ENCODE data around the gene CACNG1.

The CACNG1 gene
- 0 reads per million in 9 experiments for total RNA-seq

GRCh38 chr17:67044016-67044772 lies at the start of gene CACNG1:
CACNG1 (plus strand) TSS chr17:67044554; CDS start chr17:67044661, 107 bp downstream.
- H3K4me1 Mint-ChIP-seq (ENCODE audit: low read depth in 2 of 2): peaks cover 0 to 3% of the 10 kb centered on the region in 2 donors
- ATAC-seq (replicated peaks) (no peak), DNase-seq (no peak)
- no peaks in the 10 kb centered on the region for H3K36me3 Mint-ChIP-seq (ENCODE audit: insufficient read depth)
- peaks cover 3 to 15% of the 10 kb centered on the region in 2 donors for H3K9me3 Mint-ChIP-seq
- no peak within 1 kb of the TSS for H3K27ac Mint-ChIP-seq
- H3K27me3 Mint-ChIP-seq: peaks cover 0 to 11% of the 10 kb centered on the region in 2 donors
- H3K4me3 Mint-ChIP-seq: no peak within 1 kb of the TSS

- H3K27me3 Mint-ChIP-seq: peaks cover 49 to 87% of the 10 kb centered on the region in 2 donors
- no peak overlapping the region for H3K27ac Mint-ChIP-seq
- ATAC-seq (replicated peaks): no peak
- DNase-seq: no peak
- no peak overlapping the region for H3K4me3 Mint-ChIP-seq
- H3K36me3 Mint-ChIP-seq (ENCODE audit: insufficient read depth): no peaks in the 10 kb centered on the region
- no peaks in the 10 kb centered on the region for H3K4me1 Mint-ChIP-seq (ENCODE audit: low read depth in 2 of 2)
- H3K9me3 Mint-ChIP-seq: no peaks in the 10 kb centered on the region
Observed at GRCh38 chr17:66994930-66995535, 49.3 kb upstream of the CACNG1 start.

DNA sequence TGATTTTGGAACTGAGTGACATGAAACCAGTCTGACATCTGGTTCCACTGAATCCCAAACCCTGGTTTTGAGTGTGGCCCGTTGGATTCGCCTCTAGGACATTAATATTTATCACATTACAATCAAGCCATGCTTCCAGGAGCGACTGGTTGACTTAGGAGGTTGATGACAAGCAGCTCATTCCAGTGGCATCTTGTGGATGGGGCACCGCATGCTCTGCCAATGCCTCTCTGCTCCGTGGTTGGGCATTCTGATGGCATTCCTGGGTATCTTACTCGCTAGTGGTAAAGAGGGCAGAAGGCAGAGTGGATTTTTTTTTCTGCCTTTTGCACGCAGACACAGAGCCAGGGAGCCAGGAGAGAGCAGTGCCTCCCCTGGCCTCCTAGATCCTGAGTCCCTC lies 48.4 kb upstream of the CACNG1 start:
- H3K9me3 Mint-ChIP-seq: no peaks in the 10 kb centered on the region
- ATAC-seq (replicated peaks): no peak
- H3K36me3 Mint-ChIP-seq (ENCODE audit: insufficient read depth): no peaks in the 10 kb centered on the region
- peaks cover 49 to 91% of the 10 kb centered on the region in 2 donors for H3K27me3 Mint-ChIP-seq
- H3K4me3 Mint-ChIP-seq: no peak overlapping the region
- H3K27ac Mint-ChIP-seq: no peak overlapping the region
- DNase-seq: no peak
- H3K4me1 Mint-ChIP-seq (ENCODE audit: low read depth in 2 of 2): no peaks in the 10 kb centered on the region

DNA sequence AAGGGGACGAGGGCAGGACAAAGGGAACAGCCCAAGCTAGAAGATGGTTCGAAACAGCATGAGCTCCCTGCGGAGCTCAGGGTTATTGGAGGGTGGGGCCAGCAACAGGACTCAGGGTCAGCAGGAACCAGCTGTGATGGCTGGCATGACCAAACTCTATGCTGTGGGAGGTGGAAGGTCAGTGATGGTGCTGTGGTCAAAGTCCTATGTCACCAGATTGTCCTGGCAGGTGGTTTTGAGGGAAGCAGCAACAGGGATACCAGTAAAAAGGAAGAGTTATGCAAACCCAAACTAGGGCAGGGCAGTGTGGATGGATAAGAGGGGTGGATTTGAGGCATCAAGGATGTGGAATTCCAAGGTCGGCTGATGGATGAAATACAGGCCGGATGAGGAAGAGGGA lies 47.4 kb upstream of the CACNG1 start:
- DNase-seq (no peak), ATAC-seq (replicated peaks) (no peak)
- H3K27me3 Mint-ChIP-seq: peaks cover 52 to 91% of the 10 kb centered on the region in 2 donors
- H3K4me3 Mint-ChIP-seq: no peak overlapping the region
- H3K36me3 Mint-ChIP-seq (ENCODE audit: insufficient read depth): no peaks in the 10 kb centered on the region
- no peaks in the 10 kb centered on the region for H3K4me1 Mint-ChIP-seq (ENCODE audit: low read depth in 2 of 2)
- H3K27ac Mint-ChIP-seq: no peak overlapping the region
- peaks cover 0 to 2% of the 10 kb centered on the region in 2 donors for H3K9me3 Mint-ChIP-seq

GRCh38 chr17:67003231-67003630 lies 41.1 kb upstream of the CACNG1 start:
- ATAC-seq (replicated peaks) (no peak), DNase-seq (no peak)
- H3K36me3 Mint-ChIP-seq (ENCODE audit: insufficient read depth): no peaks in the 10 kb centered on the region
- H3K27ac Mint-ChIP-seq: no peak overlapping the region
- no peak overlapping the region for H3K4me3 Mint-ChIP-seq
- no peaks in the 10 kb centered on the region for H3K4me1 Mint-ChIP-seq (ENCODE audit: low read depth in 2 of 2)
- H3K27me3 Mint-ChIP-seq: peaks cover 48 to 93% of the 10 kb centered on the region in 2 donors
- peaks cover 0 to 2% of the 10 kb centered on the region in 2 donors for H3K9me3 Mint-ChIP-seq

DNA sequence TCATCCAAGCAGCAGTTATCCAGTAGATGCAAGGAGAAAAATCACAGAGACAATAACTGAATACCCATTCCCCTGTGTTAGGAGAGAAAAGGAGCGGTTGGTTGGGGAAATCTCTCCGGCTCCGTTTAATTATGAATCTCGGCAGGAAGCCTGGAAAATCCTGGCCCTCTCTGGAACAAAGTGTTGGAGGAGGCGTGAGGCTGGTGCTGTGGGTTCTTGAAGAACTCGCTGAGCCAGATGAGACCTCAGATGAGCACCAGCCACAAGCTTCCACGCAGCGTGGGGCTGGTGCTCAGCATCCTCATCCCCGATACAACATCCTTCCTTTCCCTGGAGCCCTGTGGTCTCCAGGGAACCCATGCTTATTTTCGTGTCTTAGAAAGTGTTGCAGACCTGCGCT lies 40.2 kb upstream of the CACNG1 start:
- Mint-ChIP-seq H3K36me3 (ENCODE audit: insufficient read depth) (no peaks in the 10 kb centered on the region), H3K27me3 (peaks cover 48 to 88% of the 10 kb centered on the region in 2 donors)
- no peak for ATAC-seq (replicated peaks)

DNA sequence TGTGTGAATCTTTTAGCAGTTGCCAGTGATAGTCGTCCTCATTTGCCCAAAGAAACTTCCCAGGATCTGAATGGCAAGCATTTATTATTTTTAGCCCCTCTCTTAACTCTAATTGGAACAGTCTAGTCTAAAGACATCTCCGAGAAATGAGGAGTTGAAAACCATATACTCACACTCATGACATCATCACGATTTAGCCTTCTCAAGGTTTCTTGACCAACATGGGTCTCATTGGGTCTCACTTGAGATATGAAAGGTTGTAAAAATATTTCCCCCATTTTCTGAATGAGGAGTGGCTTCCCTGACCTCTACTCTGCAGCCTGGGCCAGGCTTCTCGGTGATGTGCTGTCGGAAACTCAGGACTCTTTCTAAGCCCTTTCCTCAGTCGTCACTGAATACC lies 37.1 kb upstream of the CACNG1 start:
- no peaks in the 10 kb centered on the region for H3K9me3 Mint-ChIP-seq

More for the DNA sequence above, 40.2 kb upstream of the CACNG1 start:
- Mint-ChIP-seq H3K27ac (no peak overlapping the region), H3K4me3 (no peak overlapping the region), H3K9me3 (peaks cover 0 to 2% of the 10 kb centered on the region in 2 donors), H3K4me1 (ENCODE audit: low read depth in 2 of 2) (no peaks in the 10 kb centered on the region)
- DNase-seq: no peak

GRCh38 chr17:67008101-67008500 lies 36.3 kb upstream of the CACNG1 start:
- Mint-ChIP-seq H3K36me3 (ENCODE audit: insufficient read depth) (no peaks in the 10 kb centered on the region), H3K27me3 (peaks cover 60 to 88% of the 10 kb centered on the region in 2 donors), H3K9me3 (no peaks in the 10 kb centered on the region), H3K4me3 (no peak overlapping the region), H3K27ac (no peak overlapping the region), H3K4me1 (ENCODE audit: low read depth in 2 of 2) (peaks cover 0 to 2% of the 10 kb centered on the region in 2 donors)
- DNase-seq (no peak), ATAC-seq (replicated peaks) (no peak)

More for the DNA sequence above, 37.1 kb upstream of the CACNG1 start:
- Mint-ChIP-seq H3K27me3 (peaks cover 59 to 88% of the 10 kb centered on the region in 2 donors), H3K36me3 (ENCODE audit: insufficient read depth) (no peaks in the 10 kb centered on the region), H3K27ac (no peak overlapping the region), H3K4me3 (no peak overlapping the region), H3K4me1 (ENCODE audit: low read depth in 2 of 2) (peaks cover 0 to 2% of the 10 kb centered on the region in 2 donors)
- ATAC-seq (replicated peaks) (no peak), DNase-seq (no peak)

DNA sequence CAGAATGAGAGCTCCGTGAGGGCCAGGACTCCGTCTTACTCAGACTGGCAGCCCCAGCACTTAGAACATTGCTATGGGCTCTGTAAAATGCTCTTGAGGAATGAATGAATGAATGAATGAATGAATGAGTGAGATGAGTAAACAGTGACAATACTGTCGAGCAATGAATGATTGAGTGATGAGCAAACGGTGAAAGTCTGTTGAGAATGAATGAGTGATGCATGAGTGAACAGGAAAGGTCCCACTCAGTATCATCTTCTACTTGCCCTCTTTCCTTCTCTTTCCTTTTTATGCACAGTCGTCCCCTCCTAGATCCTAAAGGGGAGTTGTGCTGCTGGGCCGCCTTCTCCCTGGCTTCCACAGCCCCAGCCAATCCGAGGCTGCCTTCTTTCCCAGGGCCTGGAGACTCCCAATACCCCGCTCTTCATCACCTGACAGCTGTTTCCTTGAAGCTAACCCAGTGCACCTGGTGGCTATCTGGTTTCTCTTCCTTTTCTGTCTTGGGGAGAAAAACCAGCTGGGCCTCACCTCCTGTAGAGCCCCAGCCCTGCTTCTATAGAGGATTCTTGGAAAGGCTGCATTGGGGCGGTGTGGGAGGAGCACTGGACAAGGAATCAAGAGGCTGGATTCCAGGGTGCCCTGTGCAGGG lies 32.7 kb upstream of the CACNG1 start:
- H3K27ac Mint-ChIP-seq: no peak overlapping the region
- H3K9me3 Mint-ChIP-seq: no peaks in the 10 kb centered on the region
- DNase-seq (no peak), ATAC-seq (replicated peaks) (no peak)
- peaks cover 59 to 95% of the 10 kb centered on the region in 2 donors for H3K27me3 Mint-ChIP-seq
- peaks cover 0 to 2% of the 10 kb centered on the region in 2 donors for H3K4me1 Mint-ChIP-seq (ENCODE audit: low read depth in 2 of 2)
- no peaks in the 10 kb centered on the region for H3K36me3 Mint-ChIP-seq (ENCODE audit: insufficient read depth)
- no peak overlapping the region for H3K4me3 Mint-ChIP-seq

- Mint-ChIP-seq H3K36me3 (ENCODE audit: insufficient read depth) (no peaks in the 10 kb centered on the region), H3K4me1 (ENCODE audit: low read depth in 2 of 2) (peaks cover 0 to 2% of the 10 kb centered on the region in 2 donors), H3K27ac (no peak overlapping the region), H3K27me3 (peaks cover 48 to 98% of the 10 kb centered on the region in 2 donors), H3K4me3 (no peak overlapping the region), H3K9me3 (no peaks in the 10 kb centered on the region)
- DNase-seq: no peak
- no peak for ATAC-seq (replicated peaks)
Observed at GRCh38 chr17:67013891-67014290, 30.5 kb upstream of the CACNG1 start.

GRCh38 chr17:67015001-67015400 lies 29.4 kb upstream of the CACNG1 start:
- Mint-ChIP-seq H3K36me3 (ENCODE audit: insufficient read depth) (no peaks in the 10 kb centered on the region), H3K27me3 (peaks cover 43 to 100% of the 10 kb centered on the region in 2 donors), H3K9me3 (no peaks in the 10 kb centered on the region), H3K27ac (no peak overlapping the region), H3K4me1 (ENCODE audit: low read depth in 2 of 2) (peaks cover 0 to under 1% of the 10 kb centered on the region in 2 donors), H3K4me3 (no peak overlapping the region)
- ATAC-seq (replicated peaks) (no peak), DNase-seq (no peak)

DNA sequence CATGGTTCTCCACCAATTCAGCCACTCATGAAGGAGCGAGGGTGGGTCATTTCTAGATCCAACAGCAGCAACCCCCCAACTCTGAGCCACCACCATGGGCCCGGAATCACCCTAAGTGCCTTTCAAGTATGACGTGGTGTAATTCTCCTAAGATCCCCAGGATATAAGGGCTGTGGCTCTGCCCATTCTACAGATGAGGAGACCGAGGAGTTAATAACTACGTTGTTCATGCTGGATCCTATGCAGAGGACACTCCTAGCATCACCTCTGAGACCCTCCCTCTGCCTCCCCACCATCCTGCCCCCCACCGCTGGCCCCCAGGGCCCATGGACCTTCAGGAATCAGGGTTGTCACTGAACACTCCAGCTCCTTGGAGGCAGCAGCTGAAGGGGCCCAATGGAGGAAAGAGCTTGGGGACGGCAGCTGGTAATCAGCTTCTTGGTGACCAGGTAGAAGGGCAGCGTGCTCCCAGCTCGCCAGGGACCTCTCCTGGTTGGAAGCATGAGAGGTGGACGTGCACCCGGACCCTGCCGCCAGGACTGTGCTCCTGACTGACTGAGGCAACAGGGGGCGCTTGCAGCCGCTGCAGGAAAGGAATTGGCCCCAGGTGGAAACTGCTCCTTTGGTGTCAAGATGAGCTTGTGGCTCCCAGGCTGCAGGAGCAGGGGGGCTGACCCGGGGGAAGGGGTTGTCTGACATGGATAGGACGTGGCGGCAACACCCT lies 28.2 kb upstream of the CACNG1 start:
- ATAC-seq (replicated peaks) (no peak), DNase-seq (no peak)
- Mint-ChIP-seq H3K9me3 (no peaks in the 10 kb centered on the region), H3K36me3 (ENCODE audit: insufficient read depth) (no peaks in the 10 kb centered on the region), H3K27ac (no peak overlapping the region), H3K27me3 (peaks cover 36 to 90% of the 10 kb centered on the region in 2 donors), H3K4me3 (no peak overlapping the region), H3K4me1 (ENCODE audit: low read depth in 2 of 2) (no peaks in the 10 kb centered on the region)

GRCh38 chr17:67017910-67018309 lies 26.4 kb upstream of the CACNG1 start:
- H3K4me1 Mint-ChIP-seq (ENCODE audit: low read depth in 2 of 2): peaks cover 0 to 2% of the 10 kb centered on the region in 2 donors
- ATAC-seq (replicated peaks) (no peak), DNase-seq (no peak)
- no peaks in the 10 kb centered on the region for H3K36me3 Mint-ChIP-seq (ENCODE audit: insufficient read depth)
- no peaks in the 10 kb centered on the region for H3K9me3 Mint-ChIP-seq
- no peak overlapping the region for H3K4me3 Mint-ChIP-seq
- peaks cover 20 to 73% of the 10 kb centered on the region in 2 donors for H3K27me3 Mint-ChIP-seq
- H3K27ac Mint-ChIP-seq: no peak overlapping the region
